IgD-negative memory B cell (primary cell): ENCODE data around the gene SH3TC2. TPM values are rescaled to one million over a fixed set of nuclear protein-coding genes. Genes with fewer than 3 reads are reported as not detected.

Experiments
- polyA plus RNA-seq: library from polyadenylated mRNA; unstranded; fragments of 300-500 nt; fragmentation: Illumina TruSeq; gene quantifications from one replicate; pipeline ENCODE4 v1.2.3, GENCODE V29; 2021

Gene SH3TC2
- polyA plus RNA-seq, 1 donor from 2014 or later = not detected

Other genes with a start within 250 kb of the SH3TC2 start
- 9.1 TPM for gene ADRB2, start 236.5 kb downstream of the SH3TC2 start, polyA plus RNA-seq
- gene ABLIM3, start 78.4 kb upstream of the SH3TC2 start, polyA plus RNA-seq = 0.14 TPM
- not detected for gene AFAP1L1, start 208.8 kb upstream of the SH3TC2 start, polyA plus RNA-seq